RWPE1 (cell line): ENCODE measurements around the gene ANKRD33.

ENCODE experiments used
- CTCF ChIA-PET: fragments of 350-600 bp; sonication (Branson Sonifier 250); formaldehyde crosslinking; extraction: SDS; loops from one replicate; lab custom pipeline; 2021; lab: Yijun Ruan, JAX
- POLR2A ChIA-PET: fragments of 400-600 bp; formaldehyde crosslinking; extraction: SDS; loops from one replicate; lab custom pipeline; 2020; ENCODE audit warnings: antibody characterized with exemption; ENCODE audit not compliant: low non-redundant PET; lab: Yijun Ruan, JAX
- DNase-seq: peaks from one replicate; pipeline ENCODE4 v3.0.0; 2012; ENCODE audit warnings: low spot score
- H3K27ac ChIP-seq: fragments of 450-650 bp; 2 replicates; pipeline ENCODE4 v1.5.1; 2017
- TF ChIP-seq, protein P1 (sequence below): fragments of 450-650 bp; conservative IDR thresholded peaks from 2 replicates; pipeline ENCODE4 v1.5.1; 2017; ENCODE audit warnings: low read depth, mild to moderate bottlenecking

Gene ANKRD33

DNA sequence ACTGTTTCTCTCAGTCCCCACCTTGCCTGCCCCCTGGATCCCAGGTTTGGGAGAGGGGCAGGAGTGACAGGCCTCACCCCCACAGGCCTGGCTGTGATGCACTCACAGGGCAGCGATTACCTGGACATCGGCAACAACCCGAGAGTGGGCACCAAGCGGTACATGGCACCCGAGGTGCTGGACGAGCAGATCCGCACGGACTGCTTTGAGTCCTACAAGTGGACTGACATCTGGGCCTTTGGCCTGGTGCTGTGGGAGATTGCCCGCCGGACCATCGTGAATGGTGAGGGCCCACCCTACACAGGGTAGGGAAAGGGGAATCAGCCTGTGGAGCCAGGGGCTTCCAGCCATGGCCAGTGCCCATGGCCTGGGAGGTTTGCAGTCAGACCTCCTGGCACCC is 28.0 kb downstream of the ANKRD33 start:
- ChIA-PET POLR2A (no interaction called here), CTCF (no interaction called here)
- H3K27ac ChIP-seq = no peak overlapping the region
- DNase-seq = no peak
- TF ChIP-seq, protein P1, sequence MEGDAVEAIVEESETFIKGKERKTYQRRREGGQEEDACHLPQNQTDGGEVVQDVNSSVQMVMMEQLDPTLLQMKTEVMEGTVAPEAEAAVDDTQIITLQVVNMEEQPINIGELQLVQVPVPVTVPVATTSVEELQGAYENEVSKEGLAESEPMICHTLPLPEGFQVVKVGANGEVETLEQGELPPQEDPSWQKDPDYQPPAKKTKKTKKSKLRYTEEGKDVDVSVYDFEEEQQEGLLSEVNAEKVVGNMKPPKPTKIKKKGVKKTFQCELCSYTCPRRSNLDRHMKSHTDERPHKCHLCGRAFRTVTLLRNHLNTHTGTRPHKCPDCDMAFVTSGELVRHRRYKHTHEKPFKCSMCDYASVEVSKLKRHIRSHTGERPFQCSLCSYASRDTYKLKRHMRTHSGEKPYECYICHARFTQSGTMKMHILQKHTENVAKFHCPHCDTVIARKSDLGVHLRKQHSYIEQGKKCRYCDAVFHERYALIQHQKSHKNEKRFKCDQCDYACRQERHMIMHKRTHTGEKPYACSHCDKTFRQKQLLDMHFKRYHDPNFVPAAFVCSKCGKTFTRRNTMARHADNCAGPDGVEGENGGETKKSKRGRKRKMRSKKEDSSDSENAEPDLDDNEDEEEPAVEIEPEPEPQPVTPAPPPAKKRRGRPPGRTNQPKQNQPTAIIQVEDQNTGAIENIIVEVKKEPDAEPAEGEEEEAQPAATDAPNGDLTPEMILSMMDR = no peak

GRCh38 chr12:51917041-51917590 is 29.2 kb downstream of the ANKRD33 start:
- TF ChIP-seq, protein P1 = no peak
- POLR2A ChIA-PET = no interaction called here
- no peak overlapping the region for H3K27ac ChIP-seq
- CTCF ChIA-PET = no interaction called here
- no peak for DNase-seq

DNA sequence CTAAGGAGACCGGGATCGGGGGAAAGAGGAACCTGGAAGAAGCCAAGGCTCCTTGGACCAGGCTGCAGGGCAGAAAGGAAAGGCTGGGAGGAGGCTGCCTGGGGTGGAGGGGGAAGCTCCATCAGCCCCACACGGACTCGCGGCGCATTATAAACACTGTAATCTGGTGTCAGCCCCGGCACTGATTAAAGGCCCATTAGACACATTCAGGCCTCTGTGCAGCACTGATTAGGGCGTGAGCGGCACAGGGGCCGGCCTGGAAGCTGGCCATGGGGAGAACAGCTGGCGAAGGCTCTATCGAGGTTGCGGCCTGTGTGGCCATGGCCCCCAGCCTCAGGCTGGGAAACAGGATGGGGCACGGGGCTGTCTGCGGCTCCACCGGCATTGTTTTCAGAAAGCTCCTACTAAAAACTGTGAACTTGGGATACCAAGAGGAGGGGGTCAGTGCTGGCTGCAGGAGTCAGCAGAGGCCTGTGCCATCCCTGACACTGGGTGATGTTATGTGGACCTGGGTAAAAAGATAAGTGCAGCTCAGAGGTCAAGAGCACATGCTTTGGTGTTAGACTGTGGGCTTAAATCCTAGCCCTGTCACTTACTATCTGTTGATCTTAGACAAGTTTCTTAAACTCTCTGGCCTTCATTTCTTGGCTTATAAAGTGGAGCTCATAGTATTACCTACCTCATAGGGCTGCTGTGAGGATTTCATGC is 30.0 kb downstream of the ANKRD33 start:
- no peak overlapping the region for H3K27ac ChIP-seq
- ChIA-PET CTCF (no interaction called here), POLR2A (no interaction called here)
- TF ChIP-seq, protein P1 = no peak
- DNase-seq = no peak

DNA sequence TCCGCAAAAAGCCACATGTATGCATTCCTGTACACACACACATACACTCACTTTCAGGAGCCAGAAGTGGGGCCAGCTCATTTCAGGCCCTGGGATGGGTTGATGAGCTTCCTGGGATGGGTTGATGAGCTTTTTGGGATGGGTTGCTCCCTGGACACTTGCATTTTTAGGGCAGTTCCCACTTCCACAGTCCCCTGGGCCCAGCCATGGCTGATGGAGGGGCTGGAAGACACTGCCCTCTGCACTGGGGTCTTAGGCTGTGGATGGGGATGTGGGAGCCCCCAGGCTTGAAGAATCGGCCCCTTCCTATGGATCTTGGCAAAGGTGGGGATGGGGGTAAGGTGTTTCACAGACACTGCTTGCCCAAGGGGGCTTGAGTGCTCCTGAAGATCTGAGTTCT is 32.1 kb downstream of the ANKRD33 start:
- DNase-seq = no peak
- ChIA-PET POLR2A (no interaction called here), CTCF (no interaction called here)
- TF ChIP-seq, protein P1 = no peak
- H3K27ac ChIP-seq = no peak overlapping the region

- TF ChIP-seq, protein P1 = no peak
- DNase-seq = no peak
- ChIA-PET POLR2A (no interaction called here), CTCF (interaction anchor here (0.6 to 1.2 kb wide), 3 partner anchors 73 to 102 kb away, joined by 3 to 4 read pairs (median 3); no protein-coding TSS in a partner anchor)
- H3K27ac ChIP-seq = no peak overlapping the region
Measured at GRCh38 chr12:51921017-51921725, 33.3 kb downstream of the ANKRD33 start.

- POLR2A ChIA-PET = no interaction called here
- no peak overlapping the region for H3K27ac ChIP-seq
- CTCF ChIA-PET = interaction anchor here (1.2 kb wide), 1 partner anchor 101 kb away, joined by 4 read pairs; no protein-coding TSS in a partner anchor
- TF ChIP-seq, protein P1 = no peak
- no peak for DNase-seq
Measured at GRCh38 chr12:51922146-51922545, 34.2 kb downstream of the ANKRD33 start.
